Trophoblast cell (in vitro differentiated cells and primary cell): ENCODE data around the gene TESK2.

Source experiments
- DNase-seq, 2 donors: peaks; one replicate each; pipeline ENCODE4 v3.0.0-alpha.2; 2016
- H2AFZ ChIP-seq: 2 replicates; pipeline ENCODE4 v1.6.1; 2013; ENCODE audit warnings: low read length, moderate library complexity, mild to moderate bottlenecking; ENCODE audit not compliant: insufficient read depth, poor library complexity
- H2AK5ac ChIP-seq: 2 replicates; pipeline ENCODE4 v1.6.1; 2013; ENCODE audit warnings: mild to moderate bottlenecking, low read length
- H2BK120ac ChIP-seq: 2 replicates; pipeline ENCODE4 v1.6.1; 2013; ENCODE audit warnings: low read length, mild to moderate bottlenecking, moderate library complexity; ENCODE audit not compliant: insufficient read depth, poor library complexity
- H2BK12ac ChIP-seq: 2 replicates; pipeline ENCODE4 v1.6.1; 2013; ENCODE audit warnings: mild to moderate bottlenecking, low read length, moderate library complexity
- H2BK5ac ChIP-seq: 2 replicates; pipeline ENCODE4 v1.6.1; 2013; ENCODE audit warnings: low read length, low read depth, moderate library complexity, mild to moderate bottlenecking; ENCODE audit not compliant: poor library complexity
- H3K14ac ChIP-seq: 2 replicates; pipeline ENCODE4 v1.6.1; 2013; ENCODE audit warnings: mild to moderate bottlenecking, low read length
- H3K18ac ChIP-seq: 2 replicates; pipeline ENCODE4 v1.6.1; 2013; ENCODE audit warnings: mild to moderate bottlenecking, low read length
- H3K23ac ChIP-seq: 2 replicates; pipeline ENCODE4 v1.6.1; 2013; ENCODE audit warnings: low read length
- H3K27ac ChIP-seq: 2 replicates; pipeline ENCODE4 v1.5.1; 2013; ENCODE audit warnings: low read depth, mild to moderate bottlenecking, inconsistent platforms, low read length, moderate library complexity
- H3K27me3 ChIP-seq: 2 replicates; pipeline ENCODE4 v1.6.1; 2013; ENCODE audit warnings: inconsistent platforms, mild to moderate bottlenecking, low read length, moderate library complexity; ENCODE audit not compliant: insufficient read depth
- H3K36me3 ChIP-seq, 2 experiments: 1 replicate in 1 of 2; 2 replicates in 1 of 2; pipeline ENCODE4 v1.6.1; 2013; ENCODE audit warnings: low read length in 2 of 2, mild to moderate bottlenecking in 2 of 2, moderate library complexity in 1 of 2; ENCODE audit not compliant: insufficient read depth in 2 of 2, control insufficient read depth in 1 of 2
- H3K4ac ChIP-seq: 2 replicates; pipeline ENCODE4 v1.6.1; 2013; ENCODE audit warnings: low read depth, mild to moderate bottlenecking, low read length, moderate library complexity
- H3K4me1 ChIP-seq, 2 experiments: 1 replicate in 1 of 2; 2 replicates in 1 of 2; pipeline ENCODE4 v1.6.1; 2013; ENCODE audit warnings: low read length in 2 of 2, mild to moderate bottlenecking in 2 of 2, moderate library complexity in 1 of 2; ENCODE audit not compliant: insufficient read depth in 2 of 2, control insufficient read depth in 1 of 2
- H3K4me2 ChIP-seq: 2 replicates; pipeline ENCODE4 v1.6.1; 2013; ENCODE audit warnings: inconsistent platforms, mild to moderate bottlenecking, low read length, moderate library complexity
- H3K4me3 ChIP-seq: 2 replicates; pipeline ENCODE4 v1.5.1; 2013; ENCODE audit warnings: mild to moderate bottlenecking, low read depth, low read length, inconsistent platforms
- H3K79me1 ChIP-seq: one replicate; pipeline ENCODE4 v1.6.1; 2013; ENCODE audit warnings: low read length
- H3K79me2 ChIP-seq: 2 replicates; pipeline ENCODE4 v1.6.1; 2013; ENCODE audit warnings: low read length, mild to moderate bottlenecking; ENCODE audit not compliant: control insufficient read depth, insufficient read depth, poor library complexity
- H3K9ac ChIP-seq: 2 replicates; pipeline ENCODE4 v1.6.1; 2013; ENCODE audit warnings: mild to moderate bottlenecking, low read length
- H3K9me3 ChIP-seq: 2 replicates; pipeline ENCODE4 v1.6.1; 2013; ENCODE audit warnings: low read depth, mild to moderate bottlenecking, control low read depth, inconsistent platforms, low read length; ENCODE audit not compliant: insufficient read depth
- H4K12ac ChIP-seq: 2 replicates; pipeline ENCODE4 v1.6.1; 2013; ENCODE audit warnings: low read depth, mild to moderate bottlenecking, low read length, moderate library complexity
- H4K8ac ChIP-seq: 2 replicates; pipeline ENCODE4 v1.6.1; 2013; ENCODE audit warnings: low read depth, mild to moderate bottlenecking, low read length, moderate library complexity
- H4K91ac ChIP-seq: one replicate; pipeline ENCODE4 v1.6.1; 2013; ENCODE audit warnings: low read depth, mild to moderate bottlenecking, low read length, moderate library complexity
- WGBS: extraction: QIAGEN DNeasy Blood & Tissue Kit; methylation state at CpG from one replicate; pipeline ENCODE4 v1.1.7; 2013; ENCODE audit warnings: missing lambda C conversion rate; ENCODE audit not compliant: insufficient read length, insufficient coverage; ENCODE audit errors: extremely low coverage; 5-methylcytosine and 5-hydroxymethylcytosine counted together

The TESK2 gene

GRCh38 chr1:45322486-45323040, 168.4 kb downstream of the TESK2 start:
- H3K27me3 ChIP-seq: no peaks in the 10 kb centered on the region
- peaks cover 4% of the 10 kb centered on the region for H3K79me1 ChIP-seq
- no peak overlapping the region for H4K91ac ChIP-seq
- no peak overlapping the region for H2BK5ac ChIP-seq
- H2AK5ac ChIP-seq: no peak overlapping the region
- no CpG with 5 or more reads among the region's 10 CpGs for whole genome bisulfite sequencing
- DNase-seq: no peak
- no peak overlapping the region for H2BK12ac ChIP-seq
- no peak overlapping the region for H3K4me2 ChIP-seq
- H3K18ac ChIP-seq: no peak overlapping the region
- no peak overlapping the region for H4K8ac ChIP-seq
- no peak overlapping the region for H2BK120ac ChIP-seq
- H3K79me2 ChIP-seq: no peaks in the 10 kb centered on the region
- H3K27ac ChIP-seq: no peak overlapping the region
- H3K9me3 ChIP-seq: peaks cover 4% of the 10 kb centered on the region
- H3K14ac ChIP-seq: no peak overlapping the region
- no peak overlapping the region for H3K9ac ChIP-seq
- H3K23ac ChIP-seq: no peak overlapping the region
- no peak overlapping the region for H2AFZ ChIP-seq
- peaks cover 10 to 12% of the 10 kb centered on the region in 2 experiments for H3K4me1 ChIP-seq
- H3K36me3 ChIP-seq: no peaks in the 10 kb centered on the region
- no peak overlapping the region for H4K12ac ChIP-seq
- H3K4me3 ChIP-seq: no peak overlapping the region
- no peak overlapping the region for H3K4ac ChIP-seq

- H2AK5ac ChIP-seq: no peak overlapping the region
- no peak overlapping the region for H4K8ac ChIP-seq
- H2BK5ac ChIP-seq: no peak overlapping the region
- no peaks in the 10 kb centered on the region for H3K36me3 ChIP-seq
- WGBS: no CpG with 5 or more reads among the region's 5 CpGs
- H3K18ac ChIP-seq: no peak overlapping the region
- H3K79me1 ChIP-seq: peaks cover under 1% of the 10 kb centered on the region
- no peaks in the 10 kb centered on the region for H3K9me3 ChIP-seq
- no peak overlapping the region for H2BK12ac ChIP-seq
- H3K4me1 ChIP-seq: peaks cover under 1 to 4% of the 10 kb centered on the region in 2 experiments
- H3K27ac ChIP-seq: no peak overlapping the region
- H3K79me2 ChIP-seq: no peaks in the 10 kb centered on the region
- no peak overlapping the region for H3K14ac ChIP-seq
- no peak overlapping the region for H3K9ac ChIP-seq
- no peak overlapping the region for H3K23ac ChIP-seq
- H4K12ac ChIP-seq: no peak overlapping the region
- H3K4ac ChIP-seq: no peak overlapping the region
- H3K27me3 ChIP-seq: no peaks in the 10 kb centered on the region
- no peak overlapping the region for H3K4me3 ChIP-seq
- H2BK120ac ChIP-seq: no peak overlapping the region
- no peak overlapping the region for H4K91ac ChIP-seq
- H3K4me2 ChIP-seq: no peak overlapping the region
- H2AFZ ChIP-seq: no peak overlapping the region
- DNase-seq: no peak
Observed at GRCh38 chr1:45321444-45321843, 169.5 kb downstream of the TESK2 start.

- Histone ChIP-seq H2AK5ac (no peak overlapping the region), H3K4me2 (no peak overlapping the region), H3K27me3 (no peaks in the 10 kb centered on the region), H3K9ac (no peak overlapping the region), H3K36me3 (no peaks in the 10 kb centered on the region), H3K27ac (no peak overlapping the region), H4K12ac (no peak overlapping the region), H2BK120ac (no peak overlapping the region), H3K4me1 (peaks cover 0 to 3% of the 10 kb centered on the region in 2 experiments), H2BK12ac (no peak overlapping the region), H3K23ac (no peak overlapping the region), H3K9me3 (no peaks in the 10 kb centered on the region), H3K4me3 (no peak overlapping the region), H2BK5ac (no peak overlapping the region), H3K14ac (no peak overlapping the region), H3K4ac (no peak overlapping the region), H2AFZ (no peak overlapping the region), H4K8ac (no peak overlapping the region), H3K79me1 (no peaks in the 10 kb centered on the region), H4K91ac (no peak overlapping the region), H3K79me2 (no peaks in the 10 kb centered on the region), H3K18ac (no peak overlapping the region)
- WGBS: no CpG with 5 or more reads among the region's 4 CpGs
- DNase-seq: no peak
Observed at GRCh38 chr1:45319761-45320160, 171.2 kb downstream of the TESK2 start.

GRCh38 chr1:45317166-45317565, 173.8 kb downstream of the TESK2 start:
- no peak overlapping the region for H2AK5ac ChIP-seq
- no peak overlapping the region for H4K91ac ChIP-seq
- no peak overlapping the region for H2BK120ac ChIP-seq
- H3K9me3 ChIP-seq: no peaks in the 10 kb centered on the region
- no peak for DNase-seq
- no peak overlapping the region for H3K4me3 ChIP-seq
- no peak overlapping the region for H3K23ac ChIP-seq
- H2AFZ ChIP-seq: no peak overlapping the region
- no peak overlapping the region for H2BK12ac ChIP-seq
- no peak overlapping the region for H3K9ac ChIP-seq
- H3K14ac ChIP-seq: no peak overlapping the region
- H3K27ac ChIP-seq: no peak overlapping the region
- no peak overlapping the region for H2BK5ac ChIP-seq
- H3K36me3 ChIP-seq: no peaks in the 10 kb centered on the region
- no peaks in the 10 kb centered on the region for H3K27me3 ChIP-seq
- no peak overlapping the region for H4K12ac ChIP-seq
- H3K4me1 ChIP-seq: peaks cover 0 to 3% of the 10 kb centered on the region in 2 experiments
- H3K18ac ChIP-seq: no peak overlapping the region
- H3K79me1 ChIP-seq: no peaks in the 10 kb centered on the region
- no peak overlapping the region for H4K8ac ChIP-seq
- H3K4ac ChIP-seq: no peak overlapping the region
- no peaks in the 10 kb centered on the region for H3K79me2 ChIP-seq
- no CpG with 5 or more reads among the region's 4 CpGs for WGBS
- no peak overlapping the region for H3K4me2 ChIP-seq
